Right kidney (tissue), 1 donor: ENCODE measurements around the gene PLEKHA7.
A peak's percentile ranks its signal among the peaks of the same experiment; 100 is the strongest.
"Not testable (repeated sequence)": the region's sequence is repeated elsewhere in the genome, so short reads cannot be mapped to it uniquely, and the experiment has no call there.

Experiments used
- DNase-seq: peaks from one replicate; pipeline ENCODE4 v3.0.0-alpha.2; 2016

Gene PLEKHA7

DNA sequence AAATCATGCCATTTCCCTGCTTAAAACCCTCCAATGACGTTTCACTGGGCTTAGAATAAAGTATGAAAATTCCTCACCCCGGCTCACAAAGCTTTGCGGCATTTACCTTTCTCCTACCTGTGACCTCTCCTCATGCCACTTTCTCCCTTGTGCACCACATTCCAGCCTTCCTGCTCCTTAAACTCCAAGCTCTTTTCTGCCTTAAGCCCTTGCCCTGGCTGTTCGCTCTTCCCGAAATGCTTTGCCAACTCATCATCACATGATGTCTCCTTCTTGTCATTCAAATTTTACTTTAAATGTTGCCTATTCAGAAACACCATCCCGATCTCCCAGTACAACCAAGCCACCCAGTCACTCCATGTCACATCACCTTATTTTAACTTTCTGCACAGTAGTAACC lies 2.0 kb downstream of the PLEKHA7 start:
- no peak for DNase-seq

DNA sequence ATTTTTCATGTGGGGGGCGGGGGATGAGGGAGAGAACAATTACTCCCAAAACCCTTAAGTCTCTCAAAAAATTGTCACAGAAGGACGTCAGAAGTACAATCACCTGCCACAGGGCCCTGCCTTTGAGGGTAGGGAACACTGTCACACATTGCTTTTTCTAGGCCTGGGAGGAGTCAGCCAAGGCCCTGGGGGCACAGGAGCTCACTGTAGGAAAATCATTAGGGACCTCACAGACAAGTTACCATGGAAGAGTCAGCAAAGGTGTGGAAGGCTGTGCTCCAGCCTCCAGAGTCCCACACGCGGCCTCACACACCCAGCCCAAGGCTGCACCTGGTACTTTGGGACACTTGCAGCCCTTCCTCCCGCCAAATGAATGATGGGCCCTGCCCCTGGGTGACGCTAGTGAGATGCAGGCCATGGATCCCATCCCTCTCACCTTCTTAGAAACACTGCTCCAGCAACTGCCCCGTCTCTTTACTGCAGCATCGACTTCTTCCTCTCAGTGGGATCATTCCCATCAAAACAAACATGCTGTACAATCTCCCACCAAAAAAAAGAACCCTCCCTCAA lies 3.3 kb downstream of the PLEKHA7 start:
- DNase-seq, result no peak

DNA sequence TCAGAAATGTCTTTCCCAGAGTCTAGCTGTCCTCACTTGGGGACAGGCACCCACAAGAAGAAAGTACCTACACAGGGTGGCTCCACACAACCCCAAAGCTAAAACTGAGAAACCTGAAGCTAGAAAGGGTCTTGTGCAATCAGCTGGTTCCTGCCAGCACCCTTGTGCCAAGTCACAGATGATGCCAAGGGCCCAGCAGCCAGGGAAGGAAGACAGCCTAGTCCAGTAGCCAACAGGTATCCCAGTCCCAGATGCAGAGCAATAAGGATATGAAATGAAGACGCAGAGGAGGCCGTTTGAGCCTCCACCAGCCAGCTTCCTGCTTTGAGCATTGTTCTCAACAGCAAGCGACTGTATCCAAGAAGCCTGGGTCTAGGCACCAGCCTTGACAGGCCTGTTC lies 6.1 kb downstream of the PLEKHA7 start:
- DNase-seq, result no peak

DNA sequence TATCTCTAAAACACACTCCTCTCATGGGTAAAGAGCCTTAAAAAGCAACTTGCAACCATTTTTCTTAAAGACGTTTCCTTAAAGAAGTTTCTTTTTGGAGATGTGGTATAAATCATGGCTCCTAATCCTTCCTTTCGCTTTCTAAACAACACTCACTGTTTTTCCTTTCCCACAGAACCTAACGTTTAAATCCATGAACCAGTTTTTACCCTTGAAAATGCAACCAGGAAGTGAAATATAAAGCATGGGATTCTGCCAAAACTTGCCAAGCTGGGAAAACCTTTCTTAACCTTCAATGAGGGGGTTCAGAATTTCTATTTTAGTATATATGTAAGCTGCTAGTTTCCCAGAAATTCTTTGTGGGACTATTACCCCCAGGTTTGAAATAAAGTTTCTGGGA lies 8.6 kb downstream of the PLEKHA7 start:
- no peak for DNase-seq

DNA sequence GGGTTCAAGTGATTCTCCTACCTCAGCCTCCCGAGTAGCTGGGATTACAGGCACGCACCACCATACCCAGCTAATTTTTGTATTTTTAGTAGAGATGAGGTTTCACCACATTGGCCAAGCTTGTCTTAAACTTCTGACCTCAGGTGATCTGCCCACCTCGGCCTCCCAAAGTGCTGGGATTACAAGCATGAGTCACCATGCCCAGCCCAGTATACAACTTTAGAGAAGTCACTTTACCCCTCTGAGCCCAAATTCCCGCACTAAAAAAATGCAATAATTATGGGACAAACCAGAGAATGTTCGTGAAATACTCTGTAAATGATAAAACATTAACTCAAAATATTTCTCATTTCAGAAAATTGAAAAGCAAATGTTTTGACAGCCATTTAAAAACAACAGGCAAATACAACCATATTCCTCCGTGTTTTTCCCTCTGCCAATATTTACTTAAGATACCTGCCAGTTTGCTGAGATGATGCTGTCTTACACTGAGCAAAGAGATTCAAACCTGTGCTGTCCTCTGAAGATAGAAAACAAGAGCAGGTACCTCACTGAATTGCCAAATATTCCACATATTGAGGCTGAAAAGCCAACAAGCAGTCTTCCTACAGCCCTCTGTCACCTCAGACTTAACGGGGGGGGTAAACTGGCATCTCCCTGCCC lies 9.6 kb downstream of the PLEKHA7 start:
- no peak for DNase-seq

DNA sequence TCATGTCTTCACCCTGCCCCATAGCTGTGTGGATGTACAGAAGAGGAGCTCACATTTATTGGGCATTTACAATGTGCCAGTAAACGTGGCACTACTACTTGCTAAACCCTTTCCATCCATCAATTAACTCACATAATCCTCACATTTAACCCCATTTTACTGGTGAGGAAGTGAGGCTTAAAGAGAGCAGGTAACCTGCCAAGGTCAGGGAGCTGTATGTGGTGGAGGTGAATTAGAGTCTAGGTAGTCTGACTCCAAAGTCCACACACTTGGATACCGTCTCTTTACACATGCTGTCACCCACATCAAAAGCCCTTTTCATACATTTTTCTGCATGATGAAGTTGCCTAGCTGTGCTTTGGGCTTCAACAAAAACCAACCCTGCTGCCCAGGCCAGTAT lies 10.8 kb downstream of the PLEKHA7 start:
- DNase-seq, result no peak

DNA sequence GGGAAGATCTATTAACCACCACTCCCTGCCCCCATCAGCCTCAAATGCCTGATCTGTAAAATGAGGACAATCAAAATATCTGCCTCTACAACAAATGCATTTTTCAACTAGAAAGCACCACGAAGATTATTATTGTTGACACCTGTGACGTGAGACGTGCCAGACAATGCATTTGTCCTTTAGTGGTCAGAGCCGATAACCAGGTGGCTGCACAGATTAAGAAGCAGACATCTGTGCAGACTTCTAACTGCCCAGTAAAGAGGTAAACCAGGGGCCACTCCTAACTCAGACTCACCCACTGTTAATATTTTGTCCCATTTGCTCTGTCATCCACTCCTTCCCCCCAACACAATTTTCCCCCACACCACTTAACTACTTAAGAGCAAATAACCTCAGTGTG lies 11.7 kb downstream of the PLEKHA7 start:
- DNase-seq, result no peak

DNA sequence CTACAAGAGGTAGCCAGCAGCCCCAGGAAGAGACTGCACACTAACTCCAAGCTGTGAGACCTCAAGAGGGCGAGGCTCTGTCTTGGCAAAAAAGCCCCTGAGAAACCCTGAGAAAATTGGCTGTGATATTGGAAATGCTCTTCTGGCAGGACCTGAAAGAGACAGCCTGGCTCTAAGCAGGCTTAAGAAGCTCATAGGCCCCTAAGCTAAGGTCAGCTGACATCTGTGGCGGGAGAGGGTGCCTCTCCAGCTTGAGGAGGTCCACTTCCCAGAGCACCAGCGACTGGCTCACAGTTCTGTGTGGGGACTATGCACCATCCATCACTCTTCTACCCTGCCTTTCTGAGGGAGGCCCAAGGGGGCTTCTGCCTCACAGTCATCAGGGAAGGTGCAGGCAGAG lies 12.4 kb downstream of the PLEKHA7 start:
- DNase-seq, result no peak

DNA sequence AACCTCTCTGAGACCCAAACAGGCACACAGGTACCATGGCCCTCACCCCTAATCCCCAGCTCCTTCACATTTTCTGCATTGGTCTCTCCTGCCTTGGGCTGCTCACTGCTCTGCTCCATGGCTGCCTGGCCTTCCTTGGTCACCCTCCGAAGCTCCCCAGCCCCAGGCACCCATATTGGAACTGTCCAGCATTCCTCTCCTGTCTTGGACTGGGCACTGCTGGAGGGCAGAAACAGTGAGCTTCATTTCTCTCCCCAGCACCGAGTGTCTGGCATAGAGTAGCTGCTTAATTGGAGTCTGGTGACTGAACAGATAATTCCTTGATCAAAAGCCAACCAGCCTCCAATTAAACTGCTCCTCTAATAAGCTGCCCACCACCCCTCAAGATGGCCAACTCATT lies 13.2 kb downstream of the PLEKHA7 start:
- DNase-seq, result no peak

DNA sequence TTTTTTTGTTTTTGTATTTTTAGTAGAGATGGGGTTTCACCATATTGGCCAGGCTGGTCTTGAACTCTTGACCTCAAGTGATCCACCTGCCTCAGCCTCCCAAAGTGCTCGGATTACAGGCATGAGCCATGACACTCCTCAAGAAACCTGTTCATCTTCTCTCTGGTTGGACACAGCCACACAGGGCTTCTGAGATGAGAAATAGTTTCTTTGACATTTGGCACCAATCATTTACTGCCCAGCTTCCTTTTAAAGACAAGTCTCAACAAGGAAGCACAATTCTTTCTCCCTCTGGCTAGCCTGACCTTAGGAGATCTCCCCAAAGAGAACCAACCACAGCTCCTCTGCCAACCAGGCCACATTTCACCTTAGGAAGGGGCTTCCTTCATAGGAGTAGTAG lies 14.0 kb downstream of the PLEKHA7 start:
- not testable (repeated sequence) for DNase-seq

DNA sequence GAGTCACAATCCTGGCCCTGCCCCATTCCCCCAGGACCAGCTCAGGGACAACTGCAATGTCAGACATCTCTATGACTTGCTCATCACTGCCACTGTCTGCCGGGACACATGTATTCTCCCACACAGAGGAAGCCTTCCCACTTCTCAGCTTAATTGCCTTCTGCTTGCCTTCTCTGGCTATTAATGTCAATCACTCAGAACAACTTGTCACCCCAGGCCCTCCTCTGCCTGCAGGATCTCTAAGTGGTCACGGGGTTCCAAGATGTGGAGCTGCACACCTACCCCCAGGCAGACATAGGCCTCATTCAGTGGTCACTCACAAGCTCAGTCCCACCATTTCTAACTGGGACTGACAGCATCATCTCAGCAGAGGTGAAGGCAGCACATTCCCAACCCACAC lies 15.1 kb downstream of the PLEKHA7 start:
- no peak for DNase-seq

DNA sequence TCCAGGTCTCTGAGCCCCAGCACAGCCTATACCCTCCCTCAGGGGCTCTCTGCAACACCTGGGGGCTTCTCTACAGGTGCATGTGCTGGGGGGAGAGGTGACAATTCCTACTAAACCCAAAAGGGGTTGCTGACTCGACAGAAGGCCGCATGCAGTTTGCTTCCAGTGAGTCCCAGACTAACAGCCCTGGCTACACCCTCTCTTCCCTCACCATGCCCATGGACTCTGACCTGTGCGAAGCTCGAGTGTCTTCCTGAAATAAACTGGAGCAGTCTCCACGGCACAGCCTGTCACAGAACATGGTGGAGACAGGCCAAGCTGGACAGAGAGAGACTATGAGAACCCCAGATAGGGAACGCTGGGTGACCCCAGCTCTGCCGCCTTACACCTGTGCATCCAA lies 16.6 kb downstream of the PLEKHA7 start:
- no peak for DNase-seq

DNA sequence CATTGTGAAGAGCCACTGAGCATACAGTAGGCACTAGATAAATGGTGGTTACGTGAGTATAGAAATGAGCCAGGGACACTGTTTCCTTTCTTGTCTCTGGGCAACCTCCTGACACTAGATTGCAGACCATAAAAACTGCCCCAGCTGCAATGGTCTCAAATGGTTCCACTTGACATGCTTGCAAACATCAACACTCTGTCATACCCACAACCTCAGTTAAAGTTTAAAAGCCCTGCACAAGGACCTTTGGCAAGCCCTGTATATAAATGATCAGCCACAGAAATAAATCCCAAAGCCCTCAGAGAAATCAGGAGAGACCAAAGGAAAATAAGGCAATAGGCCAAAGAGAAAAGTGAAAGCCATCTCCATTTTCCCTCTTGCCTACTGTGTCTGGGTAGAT lies 20.7 kb downstream of the PLEKHA7 start:
- DNase-seq, result no peak

DNA sequence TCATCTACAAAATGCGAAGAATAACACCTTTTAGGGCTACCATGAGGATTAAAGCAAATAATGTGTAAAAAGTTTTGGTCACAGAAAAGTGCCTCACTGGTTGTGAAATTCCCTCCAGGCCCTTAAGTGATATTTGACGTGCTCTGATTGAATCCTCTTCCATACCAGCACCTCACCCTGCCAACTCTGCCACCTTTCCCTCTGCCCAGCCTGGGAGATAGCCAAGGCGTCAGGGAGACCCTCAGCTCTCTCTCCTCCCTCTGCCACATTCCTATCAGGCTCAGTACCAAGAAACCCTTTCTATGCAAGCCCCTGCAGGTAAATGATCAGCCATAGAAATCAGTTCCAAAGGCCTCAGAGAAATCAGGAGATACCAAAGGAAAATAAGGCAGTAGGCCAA lies 21.4 kb downstream of the PLEKHA7 start:
- no peak for DNase-seq

DNA sequence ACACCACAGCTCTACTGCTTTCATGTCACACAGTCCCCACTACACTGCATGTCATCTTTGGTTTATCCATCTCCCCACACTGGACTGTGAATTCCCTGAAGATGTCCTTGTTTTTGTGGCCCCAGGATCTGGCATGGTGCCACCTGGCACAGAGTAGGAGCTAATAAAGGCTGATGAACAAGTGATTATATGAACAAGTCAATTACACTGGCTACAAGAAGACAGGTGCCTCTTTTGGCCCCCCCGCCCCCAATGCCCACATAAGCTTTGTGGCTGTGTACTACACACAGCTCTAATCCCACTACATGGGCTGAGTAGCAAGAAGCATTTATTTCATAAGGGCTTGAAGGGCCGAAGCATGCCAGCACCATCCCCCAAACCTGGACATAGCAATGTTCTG lies 24.7 kb downstream of the PLEKHA7 start:
- no peak for DNase-seq

DNA sequence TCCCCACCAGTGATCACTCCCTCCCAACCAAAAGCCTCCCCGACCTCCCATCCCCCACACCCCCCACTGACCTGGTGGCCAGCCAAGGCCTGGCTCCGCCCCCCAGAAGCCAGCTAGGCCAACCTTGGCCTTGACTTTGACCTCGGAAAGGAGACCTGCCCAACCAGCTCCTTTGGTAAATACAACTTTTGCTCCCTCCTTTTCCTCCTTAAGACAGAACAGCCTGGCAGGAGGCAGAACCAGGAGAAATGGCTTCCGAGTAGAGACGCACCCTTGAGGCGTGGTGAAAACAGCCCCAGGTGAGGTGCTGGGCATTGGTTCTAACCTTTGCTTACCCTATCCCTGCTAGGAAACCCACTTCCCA lies 27.0 kb downstream of the PLEKHA7 start:
- DNase-seq, result no peak

DNA sequence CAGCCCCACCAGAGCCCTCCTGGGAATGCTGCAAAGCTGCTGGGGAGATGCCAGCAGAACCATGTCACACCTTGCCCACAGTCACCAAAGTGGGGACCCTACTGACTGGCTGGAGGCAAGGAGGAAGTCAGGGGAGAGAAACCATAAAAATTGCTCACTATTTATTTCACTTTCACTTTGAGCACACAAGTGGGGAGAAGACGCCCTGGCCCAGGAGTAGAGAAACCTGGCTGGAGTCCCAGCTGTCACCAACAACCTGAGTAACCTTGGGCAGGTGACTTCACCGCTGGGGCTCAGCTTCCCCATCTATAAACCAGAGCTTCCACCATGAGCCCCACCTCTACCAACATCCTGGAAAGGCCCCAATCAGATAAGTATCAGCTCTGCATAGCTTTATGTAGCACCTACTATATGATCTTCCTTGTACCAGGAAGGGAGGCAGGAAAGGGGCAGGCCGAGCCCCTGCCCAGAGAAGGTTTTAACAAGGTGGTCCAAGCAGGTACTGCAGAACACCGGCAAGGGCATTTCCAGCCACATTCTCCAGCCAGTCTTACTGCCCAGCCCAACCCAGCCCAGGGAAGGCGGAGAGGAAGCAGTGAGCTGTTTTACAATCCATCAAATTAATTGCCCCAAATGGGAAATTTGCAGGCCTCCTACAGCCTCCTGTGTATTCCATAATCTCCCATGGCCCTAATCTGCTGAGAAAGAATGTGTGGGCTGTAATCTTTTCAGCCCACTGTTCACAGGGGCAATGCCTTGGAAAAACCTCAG lies 27.6 kb downstream of the PLEKHA7 start:
- peak; percentile 51 for DNase-seq

DNA sequence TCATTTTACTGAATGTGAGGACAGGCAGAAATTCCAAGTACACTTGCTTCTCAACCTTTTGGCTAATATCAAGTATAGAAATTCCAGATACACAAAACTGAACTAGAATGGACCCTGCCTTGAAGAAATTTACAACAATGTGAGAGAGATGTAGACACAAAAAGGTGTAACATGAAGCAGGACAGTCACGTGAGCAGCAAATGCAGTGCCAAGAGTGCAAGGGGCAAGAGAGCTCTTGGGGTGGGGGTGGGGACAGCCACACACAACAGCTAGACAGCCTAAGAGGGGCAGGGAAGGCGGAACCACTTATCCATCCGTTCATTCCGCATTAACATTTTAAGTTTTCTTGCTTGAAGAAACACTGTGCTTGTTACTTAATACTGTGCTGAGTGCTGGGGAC lies 28.9 kb downstream of the PLEKHA7 start:
- DNase-seq, result no peak

DNA sequence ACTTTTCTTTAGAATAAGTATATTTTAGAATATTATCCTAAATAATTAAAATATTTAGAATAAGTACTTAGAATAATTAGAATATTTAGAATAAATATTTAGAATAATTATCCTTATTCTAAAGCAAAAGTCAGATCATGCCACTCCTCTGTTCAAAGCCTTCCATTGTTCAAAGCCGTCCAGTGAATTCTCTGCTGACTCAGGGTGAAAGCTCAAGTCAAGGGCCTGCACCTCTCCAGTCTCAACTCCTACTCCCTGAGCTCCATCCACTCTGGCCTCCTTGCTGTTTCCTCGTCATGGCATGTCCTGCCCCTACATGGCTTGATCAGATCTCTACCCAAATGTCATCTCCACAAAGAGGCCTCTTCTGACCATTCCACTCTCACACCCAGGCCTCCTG lies 30.0 kb downstream of the PLEKHA7 start:
- no peak for DNase-seq

DNA sequence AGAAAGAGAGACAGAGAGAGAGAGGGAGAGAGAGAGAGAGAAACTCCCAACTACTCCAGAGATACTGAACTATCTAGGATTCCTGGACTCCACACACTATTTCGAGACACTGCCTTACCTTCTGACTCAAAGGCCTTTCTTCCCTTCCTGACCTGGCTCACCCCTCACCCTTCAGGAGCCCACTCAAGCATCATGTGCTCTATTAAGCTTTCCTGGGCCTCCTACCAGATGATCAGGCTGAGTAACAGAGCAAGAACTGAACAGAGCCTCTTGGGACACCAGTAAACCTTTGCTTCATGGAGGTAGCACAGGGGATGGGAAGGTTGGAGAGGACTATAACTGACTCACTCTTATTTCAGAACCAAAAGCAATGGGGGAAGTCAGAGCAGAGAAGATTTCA lies 31.4 kb downstream of the PLEKHA7 start:
- no peak for DNase-seq

DNA sequence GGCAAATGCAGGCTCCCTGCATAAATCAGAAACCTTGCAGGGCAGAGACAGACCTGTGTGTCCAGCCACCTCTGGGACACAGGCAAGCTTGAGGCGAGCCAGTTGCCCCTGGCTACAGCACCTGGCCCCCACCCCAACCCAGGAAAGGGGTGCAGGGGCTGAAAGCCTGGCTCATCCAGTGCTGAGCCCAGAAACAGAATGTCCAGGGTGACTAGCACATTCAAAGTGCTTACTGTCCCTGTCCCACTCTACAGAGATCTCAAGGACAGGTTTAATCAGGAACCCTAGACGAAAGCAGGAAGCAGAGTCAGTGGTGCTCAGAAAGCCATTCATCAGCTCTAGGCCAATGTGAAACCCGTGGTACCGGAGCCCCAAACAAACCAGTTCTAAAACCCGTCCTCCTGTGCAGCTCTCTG lies 31.9 kb downstream of the PLEKHA7 start:
- DNase-seq, result no peak

DNA sequence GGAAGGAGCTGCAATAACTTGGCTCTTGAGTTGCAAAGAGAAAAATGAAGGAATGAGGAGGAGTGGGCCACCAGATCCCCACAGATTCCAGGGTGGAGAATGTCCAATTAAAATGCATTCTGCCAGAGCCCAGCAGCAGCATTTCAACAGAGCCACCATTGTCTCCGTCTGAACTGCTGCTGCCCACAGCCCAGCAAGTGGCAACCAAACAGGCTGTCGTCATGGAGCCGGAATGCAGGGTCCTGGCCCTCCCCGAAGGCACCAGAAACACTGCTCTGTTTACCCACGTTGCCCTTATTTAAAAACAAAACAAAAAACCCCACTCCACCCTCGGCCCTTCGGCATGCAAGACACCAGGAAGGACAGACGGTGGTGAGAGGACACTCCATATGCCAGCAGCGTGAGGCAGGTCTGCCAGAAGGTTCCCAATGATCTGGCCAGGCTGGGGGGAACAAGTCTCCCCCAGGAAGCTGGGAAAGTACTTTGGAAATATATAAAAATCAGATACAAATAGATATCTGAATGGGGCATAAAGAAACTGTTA lies 32.5 kb downstream of the PLEKHA7 start:
- DNase-seq, result no peak

DNA sequence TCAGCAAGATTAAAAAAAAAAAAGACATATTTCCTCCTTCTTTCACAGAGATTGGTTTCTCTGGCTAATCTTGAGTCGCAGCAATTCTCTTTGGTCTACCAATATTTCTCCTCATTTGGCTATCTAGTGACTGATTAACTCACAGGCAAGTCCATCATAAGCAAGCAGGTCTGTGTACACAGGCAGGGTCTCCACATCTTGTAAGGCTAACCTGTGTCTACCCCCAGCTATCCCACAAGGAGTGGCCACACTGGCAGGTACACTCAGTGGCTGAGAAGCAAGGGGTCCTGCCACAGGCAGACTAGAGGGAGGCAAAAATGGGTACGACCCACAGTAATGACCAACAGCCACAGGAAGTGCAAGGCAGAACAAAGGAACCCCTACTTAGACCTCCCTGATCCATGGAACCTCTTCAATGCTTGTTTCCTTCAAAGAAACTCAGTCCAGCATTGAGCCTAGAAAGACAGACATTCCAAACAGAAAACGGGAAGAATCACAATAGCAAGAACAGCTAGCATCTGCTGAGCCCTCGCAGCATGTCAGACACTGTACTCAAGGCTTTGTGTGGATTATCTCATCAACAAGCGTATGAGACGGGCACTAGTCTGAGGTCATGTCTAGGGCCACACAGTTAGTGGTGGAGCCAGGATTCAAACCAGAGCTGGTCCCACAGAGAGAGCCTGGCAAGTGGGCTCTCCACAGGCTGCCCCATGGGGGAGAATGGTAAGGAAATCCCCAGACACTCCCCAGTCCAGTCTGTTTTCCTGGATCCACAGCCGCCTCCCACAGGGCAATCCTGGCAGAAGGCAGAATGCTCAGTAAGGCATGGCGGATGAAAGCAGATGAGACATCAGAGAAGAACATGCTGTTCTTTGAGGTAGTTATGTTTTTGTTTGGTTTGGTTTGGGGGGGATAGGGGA lies 34.3 kb downstream of the PLEKHA7 start:
- no peak for DNase-seq
